ENCODE results near the gene SETBP1.

The SETBP1 gene

GRCh38 chr18:45006934-45007333 lies 326.2 kb downstream of the SETBP1 start:
- no peaks in the 10 kb centered on the region for H3K36me3 ChIP-seq (ENCODE audit: insufficient read depth, low read length)
- no peak for TF ChIP-seq POLR2AphosphoS5 (IDR thresholded peaks at IDR 0.05; ENCODE audit: borderline replicate concordance, low read depth, low read length)
- TF ChIP-seq FOXP2 (optimal IDR thresholded peaks at IDR 0.05; ENCODE audit: control extremely low read depth, extremely low read length, insufficient read depth), result no peak
- TF ChIP-seq EZH2 (IDR thresholded peaks at IDR 0.05), result no peak
- no peak overlapping the region for H3K9ac ChIP-seq (ENCODE audit: insufficient read length)
- H3K9me3 ChIP-seq (ENCODE audit: low read depth, low read length), result no peaks in the 10 kb centered on the region
- no peak for DNase-seq (ENCODE audit: low read depth, low spot score)
- H3K27ac ChIP-seq, result no peak overlapping the region
- H3K4me3 ChIP-seq, result no peak overlapping the region

- Histone ChIP-seq H3K36me3 (ENCODE audit: insufficient read depth, low read length) (no peaks in the 10 kb centered on the region), H3K9ac (ENCODE audit: insufficient read length) (no peak overlapping the region), H3K27ac (no peak overlapping the region), H3K4me3 (no peak overlapping the region), H3K9me3 (ENCODE audit: low read depth, low read length) (no peaks in the 10 kb centered on the region)
- TF ChIP-seq FOXP2 (optimal IDR thresholded peaks at IDR 0.05; ENCODE audit: control extremely low read depth, extremely low read length, insufficient read depth), result no peak
- TF ChIP-seq EZH2 (IDR thresholded peaks at IDR 0.05), result no peak
- no peak for TF ChIP-seq POLR2AphosphoS5 (IDR thresholded peaks at IDR 0.05; ENCODE audit: borderline replicate concordance, low read depth, low read length)
- DNase-seq (ENCODE audit: low read depth, low spot score), result no peak
Measured at GRCh38 chr18:45007531-45007930, 326.8 kb downstream of the SETBP1 start.

GRCh38 chr18:45008694-45009413 lies 328.2 kb downstream of the SETBP1 start:
- H3K27ac ChIP-seq, result no peak overlapping the region
- no peak overlapping the region for H3K4me3 ChIP-seq
- H3K9ac ChIP-seq (ENCODE audit: insufficient read length), result no peak overlapping the region
- no peaks in the 10 kb centered on the region for H3K36me3 ChIP-seq (ENCODE audit: insufficient read depth, low read length)
- no peak for TF ChIP-seq EZH2 (IDR thresholded peaks at IDR 0.05)
- no peak for TF ChIP-seq FOXP2 (optimal IDR thresholded peaks at IDR 0.05; ENCODE audit: control extremely low read depth, extremely low read length, insufficient read depth)
- no peak for TF ChIP-seq POLR2AphosphoS5 (IDR thresholded peaks at IDR 0.05; ENCODE audit: borderline replicate concordance, low read depth, low read length)
- DNase-seq (ENCODE audit: low read depth, low spot score), result no peak
- no peaks in the 10 kb centered on the region for H3K9me3 ChIP-seq (ENCODE audit: low read depth, low read length)

GRCh38 chr18:45009756-45010155 lies 329.1 kb downstream of the SETBP1 start:
- H3K9ac ChIP-seq (ENCODE audit: insufficient read length), result no peak overlapping the region
- DNase-seq (ENCODE audit: low read depth, low spot score), result no peak

GRCh38 chr18:45012286-45012685 lies 331.6 kb downstream of the SETBP1 start:
- H3K9ac ChIP-seq (ENCODE audit: insufficient read length), result no peak overlapping the region
- TF ChIP-seq POLR2AphosphoS5 (IDR thresholded peaks at IDR 0.05; ENCODE audit: borderline replicate concordance, low read depth, low read length) (no peak), EZH2 (IDR thresholded peaks at IDR 0.05) (no peak), FOXP2 (optimal IDR thresholded peaks at IDR 0.05; ENCODE audit: control extremely low read depth, extremely low read length, insufficient read depth) (no peak)
- no peak for DNase-seq (ENCODE audit: low read depth, low spot score)
- no peaks in the 10 kb centered on the region for H3K36me3 ChIP-seq (ENCODE audit: insufficient read depth, low read length)
- H3K27ac ChIP-seq, result no peak overlapping the region
- no peak overlapping the region for H3K4me3 ChIP-seq
- H3K9me3 ChIP-seq (ENCODE audit: low read depth, low read length), result no peaks in the 10 kb centered on the region

More at GRCh38 chr18:45009756-45010155, 329.1 kb downstream of the SETBP1 start:
- H3K36me3 ChIP-seq (ENCODE audit: insufficient read depth, low read length), result no peaks in the 10 kb centered on the region
- TF ChIP-seq POLR2AphosphoS5 (IDR thresholded peaks at IDR 0.05; ENCODE audit: borderline replicate concordance, low read depth, low read length) (no peak), FOXP2 (optimal IDR thresholded peaks at IDR 0.05; ENCODE audit: control extremely low read depth, extremely low read length, insufficient read depth) (no peak), EZH2 (IDR thresholded peaks at IDR 0.05) (no peak)
- no peak overlapping the region for H3K27ac ChIP-seq
- no peak overlapping the region for H3K4me3 ChIP-seq
- no peaks in the 10 kb centered on the region for H3K9me3 ChIP-seq (ENCODE audit: low read depth, low read length)

GRCh38 chr18:45014047-45014501 lies 333.4 kb downstream of the SETBP1 start:
- TF ChIP-seq POLR2AphosphoS5 (IDR thresholded peaks at IDR 0.05; ENCODE audit: borderline replicate concordance, low read depth, low read length) (no peak), EZH2 (IDR thresholded peaks at IDR 0.05) (no peak), FOXP2 (optimal IDR thresholded peaks at IDR 0.05; ENCODE audit: control extremely low read depth, extremely low read length, insufficient read depth) (no peak)
- DNase-seq (ENCODE audit: low read depth, low spot score), result no peak
- H3K9ac ChIP-seq (ENCODE audit: insufficient read length), result no peak overlapping the region

GRCh38 chr18:45015788-45016128 lies 335.1 kb downstream of the SETBP1 start:
- Histone ChIP-seq H3K36me3 (ENCODE audit: insufficient read depth, low read length) (no peaks in the 10 kb centered on the region), H3K9ac (ENCODE audit: insufficient read length) (no peak overlapping the region), H3K27ac (no peak overlapping the region; the same call in 1 of the 2 replicates), H3K9me3 (ENCODE audit: low read depth, low read length) (no peaks in the 10 kb centered on the region), H3K4me3 (no peak overlapping the region)
- TF ChIP-seq FOXP2 (optimal IDR thresholded peaks at IDR 0.05; ENCODE audit: control extremely low read depth, extremely low read length, insufficient read depth) (no peak), EZH2 (IDR thresholded peaks at IDR 0.05) (no peak), POLR2AphosphoS5 (IDR thresholded peaks at IDR 0.05; ENCODE audit: borderline replicate concordance, low read depth, low read length) (no peak)
- no peak for DNase-seq (ENCODE audit: low read depth, low spot score)

More at GRCh38 chr18:45014047-45014501, 333.4 kb downstream of the SETBP1 start:
- Histone ChIP-seq H3K4me3 (no peak overlapping the region), H3K27ac (no peak overlapping the region), H3K36me3 (ENCODE audit: insufficient read depth, low read length) (no peaks in the 10 kb centered on the region), H3K9me3 (ENCODE audit: low read depth, low read length) (no peaks in the 10 kb centered on the region)

- H3K4me3 ChIP-seq, result no peak overlapping the region
- no peaks in the 10 kb centered on the region for H3K9me3 ChIP-seq (ENCODE audit: low read depth, low read length)
- H3K27ac ChIP-seq, result no peak overlapping the region
- no peak for TF ChIP-seq EZH2 (IDR thresholded peaks at IDR 0.05)
- H3K36me3 ChIP-seq (ENCODE audit: insufficient read depth, low read length), result no peaks in the 10 kb centered on the region
- no peak overlapping the region for H3K9ac ChIP-seq (ENCODE audit: insufficient read length)
- no peak for DNase-seq (ENCODE audit: low read depth, low spot score)
Measured at GRCh38 chr18:45019469-45019868, 338.8 kb downstream of the SETBP1 start.

GRCh38 chr18:45023519-45023918 lies 342.8 kb downstream of the SETBP1 start:
- DNase-seq (ENCODE audit: low read depth, low spot score), result no peak
- no peak overlapping the region for H3K4me3 ChIP-seq
- no peaks in the 10 kb centered on the region for H3K9me3 ChIP-seq (ENCODE audit: low read depth, low read length)
- TF ChIP-seq POLR2AphosphoS5 (IDR thresholded peaks at IDR 0.05; ENCODE audit: borderline replicate concordance, low read depth, low read length) (no peak), FOXP2 (optimal IDR thresholded peaks at IDR 0.05; ENCODE audit: control extremely low read depth, extremely low read length, insufficient read depth) (no peak), EZH2 (IDR thresholded peaks at IDR 0.05) (no peak)
- no peak overlapping the region for H3K27ac ChIP-seq
- H3K9ac ChIP-seq (ENCODE audit: insufficient read length), result no peak overlapping the region
- no peaks in the 10 kb centered on the region for H3K36me3 ChIP-seq (ENCODE audit: insufficient read depth, low read length)

Measured in SK-N-MC (cell line).